ENCODE data around the gene GNE.

DNA sequence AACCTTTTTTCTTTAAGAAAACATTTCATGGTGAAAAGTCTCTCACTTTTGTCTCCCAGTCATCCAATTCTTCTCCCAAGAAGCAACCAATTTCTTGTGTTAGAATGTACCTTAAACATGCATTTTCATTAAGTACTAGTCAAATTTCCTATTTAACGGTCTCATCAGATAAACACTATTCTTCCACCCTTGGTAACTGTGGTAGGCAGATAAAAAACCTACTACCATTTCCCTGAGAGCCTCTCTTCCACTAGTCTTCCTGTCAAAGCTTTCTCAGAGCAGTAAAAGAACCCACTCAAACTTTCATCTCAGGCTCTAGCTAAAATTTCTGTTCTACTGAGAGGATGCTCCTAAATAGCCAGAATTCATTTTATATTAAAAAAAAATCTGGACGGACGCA is 10.9 kb downstream of the GNE start:
- no peak for TF ChIP-seq CTCF (IDR thresholded peaks at IDR 0.05)
- TF ChIP-seq EZH2phosphoT487 (IDR thresholded peaks at IDR 0.05): no peak

Data from neural progenitor cell (in vitro differentiated cells).